ENCODE data around the gene IQGAP2. TPM values are rescaled to one million over a fixed set of nuclear protein-coding genes. Genes with fewer than 3 reads are reported as not detected.

The IQGAP2 gene
- total RNA-seq, 1 experiment from 2014 or later, result 13.4 TPM

GRCh38 chr5:76728965-76729364, 325.9 kb downstream of the IQGAP2 start:
- TF ChIP-seq CTCF (IDR thresholded peaks at IDR 0.05; ENCODE audit: unreplicated experiment), result no peak
- Mint-ChIP-seq H3K27ac (ENCODE audit: unreplicated experiment) (no peak overlapping the region), H3K9me3 (ENCODE audit: low read depth, unreplicated experiment) (peaks cover 15% of the 10 kb centered on the region), H3K4me3 (ENCODE audit: low read depth, unreplicated experiment) (no peak overlapping the region), H3K36me3 (ENCODE audit: insufficient read depth, unreplicated experiment) (no peaks in the 10 kb centered on the region), H3K27me3 (ENCODE audit: unreplicated experiment) (no peaks in the 10 kb centered on the region), H3K4me1 (ENCODE audit: low read depth, unreplicated experiment) (no peaks in the 10 kb centered on the region)
- CTCF ChIA-PET, result interaction anchor here (0.6 to 0.7 kb wide), 2 partner anchors 44 to 917 kb away, joined by 4 to 5 read pairs; no protein-coding TSS in a partner anchor
- BruUV-seq (replicated peaks), result no TSS peak
- intact Hi-C loops (cut with micrococcal nuclease; ENCODE audit: unreplicated experiment), result no loop called here
- DNase-seq, result no peak

DNA sequence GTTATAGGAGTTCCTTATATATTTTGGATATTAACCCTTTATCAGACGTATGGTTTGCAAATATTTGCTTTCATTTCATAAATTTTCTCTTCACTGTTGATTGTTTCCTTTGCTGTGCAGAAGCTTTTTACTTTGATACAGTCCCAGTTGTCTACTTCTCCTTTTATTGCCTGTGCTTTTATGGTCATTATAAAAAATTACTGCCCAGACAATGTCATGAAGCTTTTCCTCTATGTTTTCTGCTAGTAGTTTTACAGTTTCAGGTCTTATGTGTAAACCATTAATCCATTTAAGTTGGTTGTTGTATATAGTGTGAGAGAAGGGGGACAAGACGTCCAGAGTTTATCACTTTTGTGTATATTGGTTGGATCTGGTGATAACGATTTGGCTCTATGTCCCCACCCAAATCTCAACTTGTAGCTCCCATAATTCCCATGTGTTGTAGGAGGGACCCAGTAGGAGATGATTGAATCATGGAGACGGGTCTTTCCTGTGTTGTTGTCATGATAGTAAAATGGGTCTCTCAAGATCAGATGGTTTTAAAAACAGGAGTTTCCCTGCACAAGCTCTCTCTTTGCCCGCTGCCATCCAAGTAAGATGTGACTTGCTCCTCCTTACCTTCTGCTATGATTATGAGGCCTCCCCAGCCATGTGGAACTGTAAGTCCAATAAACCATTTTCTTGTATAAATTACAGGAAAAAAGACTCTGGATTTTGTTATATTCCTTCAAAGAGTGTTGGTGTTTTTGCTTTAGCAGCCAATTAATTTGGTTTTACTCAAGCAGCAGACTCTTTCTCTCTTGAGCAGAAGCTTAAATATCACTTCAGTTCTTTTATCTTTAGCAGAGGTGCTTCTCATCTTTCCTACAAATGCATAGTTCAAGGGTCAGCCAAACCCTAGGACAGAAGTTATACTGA, 326.5 kb downstream of the IQGAP2 start:
- no peak for DNase-seq
- intact Hi-C loops (cut with micrococcal nuclease; ENCODE audit: unreplicated experiment), result no loop called here
- H3K36me3 Mint-ChIP-seq (ENCODE audit: insufficient read depth, unreplicated experiment), result no peaks in the 10 kb centered on the region
- BruUV-seq (replicated peaks), result no TSS peak
- CTCF ChIA-PET, result interaction anchor here (0.6 kb wide), 1 partner anchor 43 kb away, joined by 5 read pairs; no protein-coding TSS in a partner anchor
- no peaks in the 10 kb centered on the region for H3K4me1 Mint-ChIP-seq (ENCODE audit: low read depth, unreplicated experiment)
- no peak for TF ChIP-seq CTCF (IDR thresholded peaks at IDR 0.05; ENCODE audit: unreplicated experiment)
- peaks cover 15% of the 10 kb centered on the region for H3K9me3 Mint-ChIP-seq (ENCODE audit: low read depth, unreplicated experiment)
- no peak overlapping the region for H3K4me3 Mint-ChIP-seq (ENCODE audit: low read depth, unreplicated experiment)
- no peak overlapping the region for H3K27ac Mint-ChIP-seq (ENCODE audit: unreplicated experiment)
- no peaks in the 10 kb centered on the region for H3K27me3 Mint-ChIP-seq (ENCODE audit: unreplicated experiment)

GRCh38 chr5:76732405-76733048, 329.4 kb downstream of the IQGAP2 start:
- Mint-ChIP-seq H3K4me3 (ENCODE audit: low read depth, unreplicated experiment) (no peak overlapping the region), H3K27me3 (ENCODE audit: unreplicated experiment) (no peaks in the 10 kb centered on the region), H3K36me3 (ENCODE audit: insufficient read depth, unreplicated experiment) (no peaks in the 10 kb centered on the region), H3K27ac (ENCODE audit: unreplicated experiment) (no peak overlapping the region), H3K4me1 (ENCODE audit: low read depth, unreplicated experiment) (peaks cover 8% of the 10 kb centered on the region), H3K9me3 (ENCODE audit: low read depth, unreplicated experiment) (peaks cover 15% of the 10 kb centered on the region)
- no TSS peak for BruUV-seq (replicated peaks)
- DNase-seq, result no peak
- CTCF ChIA-PET, result no interaction called here
- intact Hi-C loops (cut with micrococcal nuclease; ENCODE audit: unreplicated experiment), result no loop called here
- TF ChIP-seq CTCF (IDR thresholded peaks at IDR 0.05; ENCODE audit: unreplicated experiment), result no peak

GRCh38 chr5:76733049-76733417, 329.9 kb downstream of the IQGAP2 start:
- TF ChIP-seq CTCF (IDR thresholded peaks at IDR 0.05; ENCODE audit: unreplicated experiment), result no peak
- intact Hi-C loops (cut with micrococcal nuclease; ENCODE audit: unreplicated experiment), result no loop called here
- H3K4me3 Mint-ChIP-seq (ENCODE audit: low read depth, unreplicated experiment), result no peak overlapping the region
- H3K4me1 Mint-ChIP-seq (ENCODE audit: low read depth, unreplicated experiment), result peaks cover 8% of the 10 kb centered on the region
- CTCF ChIA-PET, result no interaction called here
- no peak overlapping the region for H3K27ac Mint-ChIP-seq (ENCODE audit: unreplicated experiment)
- no peaks in the 10 kb centered on the region for H3K36me3 Mint-ChIP-seq (ENCODE audit: insufficient read depth, unreplicated experiment)
- peaks cover 15% of the 10 kb centered on the region for H3K9me3 Mint-ChIP-seq (ENCODE audit: low read depth, unreplicated experiment)
- BruUV-seq (replicated peaks), result no TSS peak
- no peaks in the 10 kb centered on the region for H3K27me3 Mint-ChIP-seq (ENCODE audit: unreplicated experiment)
- no peak for DNase-seq

Data from Calu3 (cell line).